ACHN (cell line): Measurements from ENCODE around the gene UCP2.
"Not testable (repeated sequence)": the region's sequence is repeated elsewhere in the genome, so short reads cannot be mapped to it uniquely, and the experiment has no call there.

Source experiments
- DNase-seq: peaks from one replicate; pipeline ENCODE4 v3.0.0-alpha.2; 2015
- in situ Hi-C: cut with HindIII; loops from 2 replicates; pipeline ENCODE4 v1.10.0; 2017; ENCODE audit warnings: low sequenced_read_pairs, low pct_ligation_motif_present, low pct_unique_long_range_greater_than_20kb

The UCP2 gene

GRCh38 chr11:73998846-73999575, 16.4 kb upstream of the UCP2 start:
- DNase-seq = no peak
- in situ Hi-C loops = no loop called here

- in situ Hi-C loops = no loop called here
- DNase-seq = no peak
Measured at GRCh38 chr11:73997120-73997770, 14.6 kb upstream of the UCP2 start.

- DNase-seq = no peak
- in situ Hi-C loops = no loop called here
Measured at GRCh38 chr11:73996161-73996747, 13.6 kb upstream of the UCP2 start.

- no peak for DNase-seq
- in situ Hi-C loops = no loop called here
Measured at GRCh38 chr11:73995731-73996130, 13.1 kb upstream of the UCP2 start.

- no peak for DNase-seq
- in situ Hi-C loops = no loop called here
Measured at GRCh38 chr11:73995247-73995646, 12.6 kb upstream of the UCP2 start.

GRCh38 chr11:73991471-73992006, 8.9 kb upstream of the UCP2 start:
- DNase-seq = no peak
- in situ Hi-C loops = no loop called here

- in situ Hi-C loops = no loop called here
Measured at GRCh38 chr11:73990730-73991129, 8.1 kb upstream of the UCP2 start.

GRCh38 chr11:73989156-73989555, 6.5 kb upstream of the UCP2 start:
- no peak for DNase-seq
- in situ Hi-C loops = no loop called here

More at GRCh38 chr11:73990730-73991129, 8.1 kb upstream of the UCP2 start:
- no peak for DNase-seq

- in situ Hi-C loops = no loop called here
- no peak for DNase-seq
Measured at GRCh38 chr11:73988227-73988626, 5.6 kb upstream of the UCP2 start.

GRCh38 chr11:73985661-73986060, 3.0 kb upstream of the UCP2 start:
- in situ Hi-C loops, DNase-seq: not testable (repeated sequence)

GRCh38 chr11:73983741-73984538, 1.3 kb upstream of the UCP2 start:
- in situ Hi-C loops = no loop called here
- no peak for DNase-seq

GRCh38 chr11:73982990-73983740, 522 bp upstream of the UCP2 start:
- in situ Hi-C loops = no loop called here
- peak; percentile 87 for DNase-seq

GRCh38 chr11:73981051-73981805, 1.4 kb downstream of the UCP2 start:
- DNase-seq = no peak
- in situ Hi-C loops = no loop called here

- no peak for DNase-seq
Measured at GRCh38 chr11:73980001-73980961, 2.4 kb downstream of the UCP2 start.

GRCh38 chr11:73978576-73979086, 4.0 kb downstream of the UCP2 start:
- in situ Hi-C loops = no loop called here
- DNase-seq = no peak

More at GRCh38 chr11:73980001-73980961, 2.4 kb downstream of the UCP2 start:
- in situ Hi-C loops = no loop called here

- in situ Hi-C loops = no loop called here
- no peak for DNase-seq
Measured at GRCh38 chr11:73977856-73978519, 4.7 kb downstream of the UCP2 start.
